SK-N-SH (cell line): ENCODE measurements around the gene ANTKMT. TPM values are rescaled to one million over a fixed set of nuclear protein-coding genes. Genes with fewer than 3 reads are reported as not detected.

Experiments
- CTCF ChIA-PET: fragments of 300-600, 350-600 bp; formaldehyde crosslinking; extraction: SDS; loops from one replicate; lab custom pipeline; 2021; lab: Yijun Ruan, JAX
- POLR2A ChIA-PET: fragments of 350-600 bp; sonication (Branson Sonifier 250); formaldehyde crosslinking; extraction: SDS; loops from one replicate; lab custom pipeline; 2020; ENCODE audit warnings: antibody characterized with exemption, inconsistent platforms; lab: Yijun Ruan, JAX
- DNase-seq: peaks from one replicate; pipeline ENCODE4 v3.0.0; 2012
- H2AFZ ChIP-seq: fragments of 200-600 bp; sonication (generic); 2 replicates; pipeline ENCODE4 v1.8.1; 2016; ENCODE audit warnings: antibody characterized with exemption, mild to moderate bottlenecking, low read depth
- H3F3A ChIP-seq: fragments of 200-600 bp; sonication (generic); replicated peaks from 2 replicates; pipeline ENCODE3; 2016; ENCODE audit warnings: antibody characterized with exemption, mild to moderate bottlenecking; ENCODE audit not compliant: insufficient read depth
- H3K27ac ChIP-seq, 2 experiments: fragments of 200-500 bp in 1 of 2; fragments of 200-600 bp in 1 of 2; sonication (Bioruptor generic) in 1 of 2; sonication (generic), shearing (Covaris generic) in 1 of 2; 2 replicates each; pipeline versions ENCODE4 v1.5.1 to v1.6.1; 2014 to 2016; ENCODE audit warnings: low read depth in 2 of 2, inconsistent platforms in 1 of 2, low read length in 1 of 2, mild to moderate bottlenecking in 1 of 2, mixed read lengths in 1 of 2
- H3K27me3 ChIP-seq: fragments of 200-600 bp; sonication (generic), shearing (Covaris generic); 2 replicates; pipeline ENCODE4 v1.6.1; 2016; ENCODE audit warnings: mixed run types; ENCODE audit not compliant: insufficient read depth
- H3K36me3 ChIP-seq, 2 experiments: fragments of 200-500 bp in 1 of 2; fragments of 200-600 bp in 1 of 2; sonication (Bioruptor generic) in 1 of 2; sonication (generic) in 1 of 2; replicated peaks in 1 of 2; 2 replicates each; pipeline versions ENCODE3 to v1.5.1; 2014 to 2016; ENCODE audit warnings: low read length in 1 of 2, mild to moderate bottlenecking in 1 of 2; ENCODE audit not compliant: insufficient read depth in 2 of 2, control insufficient read depth in 1 of 2
- H3K4me1 ChIP-seq, 2 experiments: fragments of 200-500 bp in 1 of 2; fragments of 200-600 bp in 1 of 2; sonication (Bioruptor generic) in 1 of 2; sonication (generic), shearing (Covaris generic) in 1 of 2; 2 replicates each; pipeline versions ENCODE4 v1.5.1 to v1.6.1; 2014 to 2016; ENCODE audit warnings: low read depth in 1 of 2, low read length in 1 of 2, mixed run types in 1 of 2; ENCODE audit not compliant: insufficient read depth in 2 of 2, control insufficient read depth in 1 of 2
- H3K4me2 ChIP-seq: fragments of 200-600 bp; sonication (generic), shearing (Covaris generic); 2 replicates; pipeline ENCODE4 v1.6.1; 2017; ENCODE audit warnings: mixed run types
- H3K4me3 ChIP-seq, 2 experiments: fragments of 200-500 bp in 1 of 2; fragments of 200-600 bp in 1 of 2; sonication (Bioruptor generic) in 1 of 2; sonication (generic), shearing (Covaris generic) in 1 of 2; 2 replicates each; pipeline versions ENCODE4 v1.5.1 to v1.8.1; 2014 to 2016; ENCODE audit warnings: low read depth in 2 of 2, inconsistent platforms in 1 of 2, low read length in 1 of 2, mild to moderate bottlenecking in 1 of 2, mixed read lengths in 1 of 2, moderate library complexity in 1 of 2
- H3K79me2 ChIP-seq: fragments of 200-600 bp; sonication (generic); 2 replicates; pipeline ENCODE4 v1.8.1; 2017; ENCODE audit warnings: mild to moderate bottlenecking; ENCODE audit not compliant: insufficient read depth
- H3K9ac ChIP-seq: fragments of 200-600 bp; sonication (generic); 2 replicates; pipeline ENCODE4 v1.6.1; 2017; ENCODE audit warnings: mixed run types
- H3K9me2 ChIP-seq: fragments of 200-600 bp; sonication (generic); 2 replicates; pipeline ENCODE4 v1.6.1; 2017; ENCODE audit warnings: mixed run types
- H3K9me3 ChIP-seq: fragments of 200-600 bp; sonication (generic); 2 replicates; pipeline ENCODE4 v1.6.1; 2017; ENCODE audit warnings: mixed run types, mild to moderate bottlenecking, moderate library complexity
- H4K20me1 ChIP-seq: fragments of 200-600 bp; sonication (generic); 2 replicates; pipeline ENCODE4 v1.6.1; 2017; ENCODE audit warnings: mild to moderate bottlenecking, mixed run types; ENCODE audit not compliant: insufficient read depth
- CTCF ChIP-seq: fragments of 200-600 bp; sonication (generic); IDR thresholded peaks from 2 replicates; pipeline ENCODE4 v1.6.1; 2017; ENCODE audit warnings: antibody characterized with exemption, mild to moderate bottlenecking, moderate library complexity
- EZH2phosphoT487 ChIP-seq: fragments of 200-600 bp; sonication (generic); IDR thresholded peaks from 2 replicates; pipeline ENCODE4 v1.6.1; 2017; ENCODE audit warnings: low read depth, mixed run types, mild to moderate bottlenecking, antibody characterized with exemption, moderate library complexity, borderline replicate concordance
- GATA2 ChIP-seq: sonication (generic); formaldehyde crosslinking; IDR thresholded peaks from 2 replicates; pipeline ENCODE4 v1.5.0; 2020; ENCODE audit warnings: mild to moderate bottlenecking, missing genetic modification reagents
- MAX ChIP-seq: IDR thresholded peaks from 2 replicates; pipeline ENCODE4 v1.4.0; 2012; ENCODE audit warnings: low read depth
- PBX3 ChIP-seq: IDR thresholded peaks from 2 replicates; pipeline ENCODE4; 2012
- RCOR1 ChIP-seq: fragments of 150-350 bp; IDR thresholded peaks from 2 replicates; pipeline ENCODE4 v1.6.1; 2017; ENCODE audit warnings: antibody characterized with exemption, low read length
- RXRA ChIP-seq: IDR thresholded peaks from 2 replicates; pipeline ENCODE4 v1.4.0; 2012; ENCODE audit warnings: low read depth, mild to moderate bottlenecking, borderline replicate concordance
- SIN3A ChIP-seq: IDR thresholded peaks from 2 replicates; pipeline ENCODE4 v1.6.1; 2012; ENCODE audit warnings: low read depth, mild to moderate bottlenecking, low read length, moderate library complexity, borderline replicate concordance
- TCF12 ChIP-seq: IDR thresholded peaks from 2 replicates; pipeline ENCODE4 v1.4.0; 2012
- TEAD4 ChIP-seq: IDR thresholded peaks from 2 replicates; pipeline ENCODE4 v1.4.0; 2012; ENCODE audit warnings: mild to moderate bottlenecking, borderline replicate concordance; ENCODE audit not compliant: insufficient read depth
- USF2 ChIP-seq: fragments of 150-350 bp; IDR thresholded peaks from 2 replicates; pipeline ENCODE4 v1.6.1; 2017; ENCODE audit warnings: antibody characterized with exemption, low read length, low read depth, borderline replicate concordance
- ZBTB33 ChIP-seq: IDR thresholded peaks from 2 replicates; pipeline ENCODE4 v1.4.0; 2012; ENCODE audit warnings: low read depth, borderline replicate concordance
- whole genome bisulfite sequencing: methylation state at CpG from one replicate; pipeline ENCODE4 v1.1.6; 2017; ENCODE audit warnings: low lambda C conversion rate; 5-methylcytosine and 5-hydroxymethylcytosine counted together
- polyA plus RNA-seq, 3 experiments: library from polyadenylated mRNA; depleted of rRNA; stranded (reverse); fragments of >200 nt; gene quantifications; 2 replicates each; pipeline ENCODE4 v1.2.3, GENCODE V29; 2012

Gene ANTKMT
- polyA plus RNA-seq, 1 of the 3 experiments (the other 2 are of a cell fraction), result 57.4 TPM

GRCh38 chr16:763369-764183, 42.6 kb downstream of the ANTKMT start:
- no peaks in the 10 kb centered on the region for H3K36me3 ChIP-seq
- H3K27ac ChIP-seq, result no peak overlapping the region
- no peaks in the 10 kb centered on the region for H3K4me1 ChIP-seq
- H3K4me2 ChIP-seq, result no peak overlapping the region
- WGBS, result 27% methylated on average over 13 of the region's 21 CpGs
- H3K9me3 ChIP-seq, result no peaks in the 10 kb centered on the region
- no peak overlapping the region for H3K9ac ChIP-seq
- no peak overlapping the region for H3K4me3 ChIP-seq
- no peak overlapping the region for H2AFZ ChIP-seq
- CTCF ChIA-PET, result no interaction called here
- H3K9me2 ChIP-seq, result no peaks in the 10 kb centered on the region
- no peaks in the 10 kb centered on the region for H3K79me2 ChIP-seq
- no peaks in the 10 kb centered on the region for H3F3A ChIP-seq
- TF ChIP-seq EZH2phosphoT487, result no peak
- POLR2A ChIA-PET, result no interaction called here
- H4K20me1 ChIP-seq, result no peaks in the 10 kb centered on the region
- H3K27me3 ChIP-seq, result no peaks in the 10 kb centered on the region
- no peak for DNase-seq

GRCh38 chr16:764184-764750, 43.3 kb downstream of the ANTKMT start:
- H4K20me1 ChIP-seq, result no peaks in the 10 kb centered on the region

More at GRCh38 chr16:764184-764750, 43.3 kb downstream of the ANTKMT start:
- no peak overlapping the region for H3K27ac ChIP-seq
- no peak overlapping the region for H3K4me3 ChIP-seq
- H3K9me2 ChIP-seq, result no peaks in the 10 kb centered on the region
- H3F3A ChIP-seq, result no peaks in the 10 kb centered on the region
- no peak overlapping the region for H2AFZ ChIP-seq
- CTCF ChIA-PET, result no interaction called here
- WGBS, result 20% methylated on average over 7 of the region's 20 CpGs
- DNase-seq, result no peak
- no peaks in the 10 kb centered on the region for H3K36me3 ChIP-seq
- no peaks in the 10 kb centered on the region for H3K4me1 ChIP-seq
- H3K27me3 ChIP-seq, result no peaks in the 10 kb centered on the region
- no peaks in the 10 kb centered on the region for H3K9me3 ChIP-seq
- no peaks in the 10 kb centered on the region for H3K79me2 ChIP-seq
- POLR2A ChIA-PET, result no interaction called here
- TF ChIP-seq MAX, result no peak
- TF ChIP-seq CTCF, result no peak
- TF ChIP-seq ZBTB33, result no peak
- TF ChIP-seq TEAD4, result no peak
- no peak for TF ChIP-seq TCF12
- TF ChIP-seq GATA2 (CRISPR knock-in tag), result no peak
- TF ChIP-seq PBX3, result no peak
- TF ChIP-seq RXRA, result no peak
- no peak for TF ChIP-seq SIN3A
- TF ChIP-seq RCOR1, result no peak
- TF ChIP-seq USF2, result no peak
- no peak overlapping the region for H3K4me2 ChIP-seq
- H3K9ac ChIP-seq, result no peak overlapping the region
